ENCODE results near the gene TBC1D22A. TPM values are rescaled to one million over a fixed set of nuclear protein-coding genes. Genes with fewer than 3 reads are reported as not detected.

Gene TBC1D22A
- total and polyA plus RNA-seq, 10 of the 15 experiments (the other 5 are each of a cell fraction or from before 2014, with no cell fraction given): 0.63 to 44.7 (median 27.4) TPM

- intact Hi-C loops (cut with micrococcal nuclease; ENCODE audit: unreplicated experiment) (no loop called here), in situ Hi-C loops (cut with MboI) (no loop called here)
- Histone ChIP-seq H3K4me2 (ENCODE audit: control insufficient read depth, insufficient read depth) (no peak overlapping the region), H3K9me3 (replicated peaks; ENCODE audit: control insufficient read depth, insufficient read depth, low read length) (no peaks in the 10 kb centered on the region), H3K9ac (ENCODE audit: control insufficient read depth, insufficient read depth, low read length) (no peak overlapping the region), H3K36me3 (ENCODE audit: control insufficient read depth in 2 of 2, insufficient read depth in 2 of 2, low read length in 1 of 2) (peaks cover 5 to 6% of the 10 kb centered on the region in 2 experiments; a peak in 3 of 4 replicates), H3K79me2 (ENCODE audit: control insufficient read depth, insufficient read depth, low read length) (no peaks in the 10 kb centered on the region), H3K4me1 (ENCODE audit: control insufficient read depth, insufficient read depth, low read length) (no peaks in the 10 kb centered on the region), H3K4me3 (no peak overlapping the region), H3K27me3 (replicated peaks in 1 of 2; ENCODE audit: control insufficient read depth in 2 of 2, insufficient read depth in 2 of 2, low read length in 1 of 2) (no peaks in the 10 kb centered on the region), H3K27ac (ENCODE audit: control insufficient read depth, insufficient read depth) (no peak overlapping the region), H2AFZ (ENCODE audit: control insufficient read depth, low read depth, low read length) (no peak overlapping the region), H4K20me1 (ENCODE audit: control insufficient read depth, insufficient read depth) (no peaks in the 10 kb centered on the region)
- WGBS (ENCODE audit: insufficient coverage, insufficient replicate concordance, low lambda C conversion rate, missing lambda C conversion rate): 77% methylated on average over 7 of the region's 7 CpGs
- ChIA-PET SMC1A (ENCODE audit: uncharacterized antibody, unreplicated experiment) (no interaction called here), POLR2A (no interaction called here), RAD21 (ENCODE audit: unreplicated experiment) (no interaction called here), CTCF (no interaction called here)
- TF ChIP-seq PAX8 (IDR thresholded peaks at IDR 0.05): no peak
- no peak for TF ChIP-seq CTCF (IDR thresholded peaks at IDR 0.05 in 2 of 3, conservative IDR thresholded peaks at IDR 0.05 in 1 of 3; ENCODE audit: control insufficient read depth in 2 of 3, extremely low read depth in 1 of 3, insufficient read depth in 1 of 3, low read depth in 3 of 3, low read length in 3 of 3)
- TF ChIP-seq RUNX3 (IDR thresholded peaks at IDR 0.05; ENCODE audit: low read length): no peak
- TF ChIP-seq ZNF384 (IDR thresholded peaks at IDR 0.05; ENCODE audit: borderline replicate concordance, low read depth, low read length): no peak
- TF ChIP-seq, protein P1, sequence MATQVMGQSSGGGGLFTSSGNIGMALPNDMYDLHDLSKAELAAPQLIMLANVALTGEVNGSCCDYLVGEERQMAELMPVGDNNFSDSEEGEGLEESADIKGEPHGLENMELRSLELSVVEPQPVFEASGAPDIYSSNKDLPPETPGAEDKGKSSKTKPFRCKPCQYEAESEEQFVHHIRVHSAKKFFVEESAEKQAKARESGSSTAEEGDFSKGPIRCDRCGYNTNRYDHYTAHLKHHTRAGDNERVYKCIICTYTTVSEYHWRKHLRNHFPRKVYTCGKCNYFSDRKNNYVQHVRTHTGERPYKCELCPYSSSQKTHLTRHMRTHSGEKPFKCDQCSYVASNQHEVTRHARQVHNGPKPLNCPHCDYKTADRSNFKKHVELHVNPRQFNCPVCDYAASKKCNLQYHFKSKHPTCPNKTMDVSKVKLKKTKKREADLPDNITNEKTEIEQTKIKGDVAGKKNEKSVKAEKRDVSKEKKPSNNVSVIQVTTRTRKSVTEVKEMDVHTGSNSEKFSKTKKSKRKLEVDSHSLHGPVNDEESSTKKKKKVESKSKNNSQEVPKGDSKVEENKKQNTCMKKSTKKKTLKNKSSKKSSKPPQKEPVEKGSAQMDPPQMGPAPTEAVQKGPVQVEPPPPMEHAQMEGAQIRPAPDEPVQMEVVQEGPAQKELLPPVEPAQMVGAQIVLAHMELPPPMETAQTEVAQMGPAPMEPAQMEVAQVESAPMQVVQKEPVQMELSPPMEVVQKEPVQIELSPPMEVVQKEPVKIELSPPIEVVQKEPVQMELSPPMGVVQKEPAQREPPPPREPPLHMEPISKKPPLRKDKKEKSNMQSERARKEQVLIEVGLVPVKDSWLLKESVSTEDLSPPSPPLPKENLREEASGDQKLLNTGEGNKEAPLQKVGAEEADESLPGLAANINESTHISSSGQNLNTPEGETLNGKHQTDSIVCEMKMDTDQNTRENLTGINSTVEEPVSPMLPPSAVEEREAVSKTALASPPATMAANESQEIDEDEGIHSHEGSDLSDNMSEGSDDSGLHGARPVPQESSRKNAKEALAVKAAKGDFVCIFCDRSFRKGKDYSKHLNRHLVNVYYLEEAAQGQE (IDR thresholded peaks at IDR 0.05; ENCODE audit: low read depth, low read length): no peak
- no peak for TF ChIP-seq ZNF622 (IDR thresholded peaks at IDR 0.05)
- no peak for TF ChIP-seq PML (IDR thresholded peaks at IDR 0.05; ENCODE audit: low read length)
- TF ChIP-seq, protein P2, sequence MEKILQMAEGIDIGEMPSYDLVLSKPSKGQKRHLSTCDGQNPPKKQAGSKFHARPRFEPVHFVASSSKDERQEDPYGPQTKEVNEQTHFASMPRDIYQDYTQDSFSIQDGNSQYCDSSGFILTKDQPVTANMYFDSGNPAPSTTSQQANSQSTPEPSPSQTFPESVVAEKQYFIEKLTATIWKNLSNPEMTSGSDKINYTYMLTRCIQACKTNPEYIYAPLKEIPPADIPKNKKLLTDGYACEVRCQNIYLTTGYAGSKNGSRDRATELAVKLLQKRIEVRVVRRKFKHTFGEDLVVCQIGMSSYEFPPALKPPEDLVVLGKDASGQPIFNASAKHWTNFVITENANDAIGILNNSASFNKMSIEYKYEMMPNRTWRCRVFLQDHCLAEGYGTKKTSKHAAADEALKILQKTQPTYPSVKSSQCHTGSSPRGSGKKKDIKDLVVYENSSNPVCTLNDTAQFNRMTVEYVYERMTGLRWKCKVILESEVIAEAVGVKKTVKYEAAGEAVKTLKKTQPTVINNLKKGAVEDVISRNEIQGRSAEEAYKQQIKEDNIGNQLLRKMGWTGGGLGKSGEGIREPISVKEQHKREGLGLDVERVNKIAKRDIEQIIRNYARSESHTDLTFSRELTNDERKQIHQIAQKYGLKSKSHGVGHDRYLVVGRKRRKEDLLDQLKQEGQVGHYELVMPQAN (conservative IDR thresholded peaks at IDR 0.05): no peak
- no peak for TF ChIP-seq RB1 (IDR thresholded peaks at IDR 0.05; ENCODE audit: borderline replicate concordance)
- TF ChIP-seq, protein P3, sequence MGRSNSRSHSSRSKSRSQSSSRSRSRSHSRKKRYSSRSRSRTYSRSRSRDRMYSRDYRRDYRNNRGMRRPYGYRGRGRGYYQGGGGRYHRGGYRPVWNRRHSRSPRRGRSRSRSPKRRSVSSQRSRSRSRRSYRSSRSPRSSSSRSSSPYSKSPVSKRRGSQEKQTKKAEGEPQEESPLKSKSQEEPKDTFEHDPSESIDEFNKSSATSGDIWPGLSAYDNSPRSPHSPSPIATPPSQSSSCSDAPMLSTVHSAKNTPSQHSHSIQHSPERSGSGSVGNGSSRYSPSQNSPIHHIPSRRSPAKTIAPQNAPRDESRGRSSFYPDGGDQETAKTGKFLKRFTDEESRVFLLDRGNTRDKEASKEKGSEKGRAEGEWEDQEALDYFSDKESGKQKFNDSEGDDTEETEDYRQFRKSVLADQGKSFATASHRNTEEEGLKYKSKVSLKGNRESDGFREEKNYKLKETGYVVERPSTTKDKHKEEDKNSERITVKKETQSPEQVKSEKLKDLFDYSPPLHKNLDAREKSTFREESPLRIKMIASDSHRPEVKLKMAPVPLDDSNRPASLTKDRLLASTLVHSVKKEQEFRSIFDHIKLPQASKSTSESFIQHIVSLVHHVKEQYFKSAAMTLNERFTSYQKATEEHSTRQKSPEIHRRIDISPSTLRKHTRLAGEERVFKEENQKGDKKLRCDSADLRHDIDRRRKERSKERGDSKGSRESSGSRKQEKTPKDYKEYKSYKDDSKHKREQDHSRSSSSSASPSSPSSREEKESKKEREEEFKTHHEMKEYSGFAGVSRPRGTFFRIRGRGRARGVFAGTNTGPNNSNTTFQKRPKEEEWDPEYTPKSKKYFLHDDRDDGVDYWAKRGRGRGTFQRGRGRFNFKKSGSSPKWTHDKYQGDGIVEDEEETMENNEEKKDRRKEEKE (IDR thresholded peaks at IDR 0.05): no peak
- no peak for TF ChIP-seq LARP7 (IDR thresholded peaks at IDR 0.05)
- TF ChIP-seq JUND (IDR thresholded peaks at IDR 0.05; ENCODE audit: low read depth, low read length): no peak
- BruUV-seq (replicated peaks): no TSS peak
- no peak for ATAC-seq
- no peak for DNase-seq (ENCODE audit: low read depth, low spot score)
- FAIRE-seq: no peak
These were observed 269.1 kb downstream of the TBC1D22A start for GRCh38 chr22:47031628-47031915.

All from GM12878 (cell line).